CD14-positive monocyte (primary cell): ENCODE measurements around the gene LRP2BP. TPM values are rescaled to one million over a fixed set of nuclear protein-coding genes. Genes with fewer than 3 reads are reported as not detected.

ENCODE experiments used
- DNase-seq, 3 donors: peaks; one replicate each; pipeline ENCODE4 v3.0.0-alpha.2; 2011 to 2022
- H2AFZ ChIP-seq: 2 replicates; pipeline ENCODE4 v1.6.0; 2012; ENCODE audit warnings: mild to moderate bottlenecking, low read depth, low read length, inconsistent platforms; ENCODE audit not compliant: insufficient read depth, poor library complexity, severe bottlenecking
- H3K27ac ChIP-seq, 2 donors: 1 replicate in 1 of 2; 2 replicates in 1 of 2; pipeline ENCODE4 v1.5.1; 2012 to 2013; ENCODE audit warnings: low read length in 2 of 2, control low read depth in 1 of 2, inconsistent platforms in 1 of 2, low read depth in 1 of 2, mild to moderate bottlenecking in 1 of 2
- H3K27me3 ChIP-seq, 2 donors: one replicate each; pipeline versions ENCODE4 v1.6.0 to v1.6.1; 2011 to 2013; ENCODE audit warnings: low read length in 2 of 2; ENCODE audit not compliant: control insufficient read depth in 2 of 2, insufficient read depth in 2 of 2
- H3K36me3 ChIP-seq, 2 donors: replicated peaks in 1 of 2; 1 replicate in 1 of 2; 2 replicates in 1 of 2; pipeline versions ENCODE4 v1.5.1 to v1.6.1; 2012 to 2013; ENCODE audit warnings: low read length in 2 of 2, control low read depth in 1 of 2, inconsistent platforms in 1 of 2, mild to moderate bottlenecking in 1 of 2; ENCODE audit not compliant: insufficient read depth in 2 of 2, control insufficient read depth in 1 of 2
- H3K4me1 ChIP-seq, 2 donors: 1 replicate in 1 of 2; 2 replicates in 1 of 2; pipeline versions ENCODE4 v1.5.1 to v1.6.1; 2012 to 2013; ENCODE audit warnings: low read length in 2 of 2, control low read depth in 1 of 2, inconsistent platforms in 1 of 2, mild to moderate bottlenecking in 1 of 2, moderate library complexity in 1 of 2; ENCODE audit not compliant: insufficient read depth in 2 of 2, control insufficient read depth in 1 of 2
- H3K4me2 ChIP-seq: replicated peaks from 2 replicates; pipeline ENCODE3; 2012; ENCODE audit warnings: low read length, moderate library complexity, mild to moderate bottlenecking; ENCODE audit not compliant: poor library complexity, severe bottlenecking; ENCODE audit errors: extremely low read depth
- H3K4me3 ChIP-seq, 3 experiments: fragments of 200-600 bp in 1 of 3; sonication (generic) in 1 of 3; replicated peaks in 1 of 3; 1 replicate in 2 of 3; 2 replicates in 1 of 3; pipeline ENCODE4 v1.5.1; 2011 to 2013; ENCODE audit warnings: low read length in 3 of 3, mild to moderate bottlenecking in 3 of 3, control low read depth in 2 of 3, low read depth in 2 of 3, inconsistent platforms in 1 of 3, moderate library complexity in 1 of 3
- H3K79me2 ChIP-seq: 2 replicates; pipeline ENCODE4 v1.6.0; 2012; ENCODE audit warnings: mild to moderate bottlenecking, control low read depth, inconsistent platforms, low read length, moderate library complexity; ENCODE audit not compliant: insufficient read depth
- H3K9ac ChIP-seq: 2 replicates; pipeline ENCODE4 v1.6.0; 2017; ENCODE audit warnings: low read length, mild to moderate bottlenecking; ENCODE audit not compliant: insufficient read depth, poor library complexity, severe bottlenecking
- H3K9me3 ChIP-seq, 2 donors: replicated peaks in 1 of 2; 1 replicate in 1 of 2; 2 replicates in 1 of 2; pipeline versions ENCODE4 v1.5.1 to v1.6.1; 2012 to 2013; ENCODE audit warnings: low read length in 2 of 2, control low read depth in 1 of 2; ENCODE audit not compliant: control insufficient read depth in 1 of 2, insufficient read depth in 1 of 2
- H4K20me1 ChIP-seq: 2 replicates; pipeline ENCODE4 v1.6.0; 2012; ENCODE audit warnings: mild to moderate bottlenecking, low read length, control low read depth, moderate library complexity; ENCODE audit not compliant: insufficient read depth
- H3K27ac Mint-ChIP-seq, 7 donors: one replicate each; pipeline ENCODE4 v1.8.0; 2020; ENCODE audit warnings: mild to moderate bottlenecking in 7 of 7, mixed read lengths in 7 of 7, moderate library complexity in 6 of 7, inconsistent platforms in 2 of 7
- H3K27me3 Mint-ChIP-seq, 3 donors: one replicate each; pipeline ENCODE4 v1.8.0; 2021 to 2022; ENCODE audit warnings: low read depth in 3 of 3, mild to moderate bottlenecking in 3 of 3, mixed read lengths in 3 of 3, moderate library complexity in 3 of 3, inconsistent platforms in 1 of 3
- H3K36me3 Mint-ChIP-seq, 2 donors: one replicate each; pipeline ENCODE4 v1.8.0; 2020; ENCODE audit warnings: mixed read lengths in 2 of 2, inconsistent platforms in 1 of 2, mild to moderate bottlenecking in 1 of 2
- H3K4me1 Mint-ChIP-seq: one replicate; pipeline ENCODE4 v1.8.0; 2020; ENCODE audit warnings: mild to moderate bottlenecking, mixed read lengths
- H3K4me3 Mint-ChIP-seq, 2 donors: one replicate each; pipeline ENCODE4 v1.8.0; 2020; ENCODE audit warnings: mild to moderate bottlenecking in 2 of 2, mixed read lengths in 2 of 2, moderate library complexity in 1 of 2
- H3K9me3 Mint-ChIP-seq, 7 donors: one replicate each; pipeline ENCODE4 v1.8.0; 2020 to 2022; ENCODE audit warnings: mixed read lengths in 7 of 7, mild to moderate bottlenecking in 6 of 7, moderate library complexity in 6 of 7, inconsistent platforms in 2 of 7
- WGBS: methylation state at CpG from one replicate; pipeline ENCODE4 v1.1.5; 2013; ENCODE audit warnings: missing lambda C conversion rate; ENCODE audit not compliant: insufficient coverage; 5-methylcytosine and 5-hydroxymethylcytosine counted together
- intact Hi-C, 2 donors: fragments of 100-400 bp; cut with micrococcal nuclease; formaldehyde crosslinking; loops; one replicate each; pipeline versions ENCODE4 v1.15.0 to v1.15.1; 2023
- polyA plus RNA-seq, 3 donors: library from polyadenylated mRNA; depleted of rRNA in 1 of 3; unstranded in 2 of 3; stranded (reverse) in 1 of 3; fragments of 300-500 nt in 2 of 3; fragments of >200 nt in 1 of 3; fragmentation: Illumina TruSeq in 2 of 3; gene quantifications; 1 replicate in 2 of 3; 2 replicates in 1 of 3; pipeline ENCODE4 v1.2.3, GENCODE V29; 2012 to 2021
- TF ChIP-seq, protein P1 (sequence below): fragments of 200-600 bp; IDR thresholded peaks from one replicate; pipeline ENCODE4 v1.8.0; 2022; ENCODE audit warnings: antibody characterized with exemption, mild to moderate bottlenecking

LRP2BP gene
- polyA plus RNA-seq, 3 donors, result 0.04 to 0.10 (median 0.09) TPM

DNA sequence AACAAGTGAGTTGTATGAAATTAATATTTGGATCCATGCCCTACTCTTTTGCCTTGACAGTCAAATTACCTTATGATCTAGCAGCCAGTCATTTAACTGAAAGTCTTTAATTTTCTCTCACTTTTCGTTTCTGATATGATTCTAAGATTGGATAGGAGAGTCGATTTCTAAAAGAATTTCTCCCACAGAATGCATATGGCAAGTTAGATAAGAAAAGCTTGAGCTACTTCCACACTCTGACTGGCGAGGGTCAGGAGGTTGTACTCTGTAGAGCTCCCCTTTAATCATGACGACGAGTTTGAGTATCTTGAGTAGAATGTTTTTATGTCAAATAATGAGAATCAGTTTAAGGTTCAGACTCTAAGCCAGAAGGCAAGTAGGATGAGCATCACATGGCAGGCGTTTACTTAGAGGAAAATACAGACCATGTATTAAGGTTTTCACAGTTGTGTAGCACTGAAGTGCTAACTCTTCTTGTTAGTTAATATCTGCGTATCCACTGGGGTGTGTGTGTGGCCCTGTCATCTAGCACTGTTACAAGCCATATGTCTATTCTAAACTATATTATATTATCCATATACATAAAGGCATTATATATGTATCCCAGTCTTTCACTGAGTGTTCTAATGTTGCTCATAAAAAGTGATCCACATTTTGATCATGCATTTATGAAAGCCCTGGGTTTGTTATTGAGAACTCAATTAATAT lies 37.8 kb downstream of the LRP2BP start:
- WGBS, result 100% methylated on average over 1 of the region's 7 CpGs
- Histone ChIP-seq H3K9me3 (no peaks in the 10 kb centered on the region), H3K4me3 (no peak overlapping the region), H3K27ac (no peak overlapping the region), H2AFZ (no peak overlapping the region), H3K9ac (no peak overlapping the region), H3K27me3 (no peaks in the 10 kb centered on the region), H4K20me1 (no peaks in the 10 kb centered on the region), H3K4me2 (no peak overlapping the region), H3K36me3 (no peaks in the 10 kb centered on the region), H3K4me1 (no peaks in the 10 kb centered on the region), H3K79me2 (no peaks in the 10 kb centered on the region)
- Mint-ChIP-seq H3K9me3 (peaks cover 0 to 2% (median 0%) of the 10 kb centered on the region in 7 donors), H3K27me3 (peaks cover 0 to 3% (median 3%) of the 10 kb centered on the region in 3 donors), H3K4me3 (no peak overlapping the region), H3K27ac (no peak overlapping the region), H3K36me3 (no peaks in the 10 kb centered on the region), H3K4me1 (no peaks in the 10 kb centered on the region)
- intact Hi-C loops, result no loop called here
- no peak for DNase-seq
- TF ChIP-seq, protein P1, sequence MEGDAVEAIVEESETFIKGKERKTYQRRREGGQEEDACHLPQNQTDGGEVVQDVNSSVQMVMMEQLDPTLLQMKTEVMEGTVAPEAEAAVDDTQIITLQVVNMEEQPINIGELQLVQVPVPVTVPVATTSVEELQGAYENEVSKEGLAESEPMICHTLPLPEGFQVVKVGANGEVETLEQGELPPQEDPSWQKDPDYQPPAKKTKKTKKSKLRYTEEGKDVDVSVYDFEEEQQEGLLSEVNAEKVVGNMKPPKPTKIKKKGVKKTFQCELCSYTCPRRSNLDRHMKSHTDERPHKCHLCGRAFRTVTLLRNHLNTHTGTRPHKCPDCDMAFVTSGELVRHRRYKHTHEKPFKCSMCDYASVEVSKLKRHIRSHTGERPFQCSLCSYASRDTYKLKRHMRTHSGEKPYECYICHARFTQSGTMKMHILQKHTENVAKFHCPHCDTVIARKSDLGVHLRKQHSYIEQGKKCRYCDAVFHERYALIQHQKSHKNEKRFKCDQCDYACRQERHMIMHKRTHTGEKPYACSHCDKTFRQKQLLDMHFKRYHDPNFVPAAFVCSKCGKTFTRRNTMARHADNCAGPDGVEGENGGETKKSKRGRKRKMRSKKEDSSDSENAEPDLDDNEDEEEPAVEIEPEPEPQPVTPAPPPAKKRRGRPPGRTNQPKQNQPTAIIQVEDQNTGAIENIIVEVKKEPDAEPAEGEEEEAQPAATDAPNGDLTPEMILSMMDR, result no peak

DNA sequence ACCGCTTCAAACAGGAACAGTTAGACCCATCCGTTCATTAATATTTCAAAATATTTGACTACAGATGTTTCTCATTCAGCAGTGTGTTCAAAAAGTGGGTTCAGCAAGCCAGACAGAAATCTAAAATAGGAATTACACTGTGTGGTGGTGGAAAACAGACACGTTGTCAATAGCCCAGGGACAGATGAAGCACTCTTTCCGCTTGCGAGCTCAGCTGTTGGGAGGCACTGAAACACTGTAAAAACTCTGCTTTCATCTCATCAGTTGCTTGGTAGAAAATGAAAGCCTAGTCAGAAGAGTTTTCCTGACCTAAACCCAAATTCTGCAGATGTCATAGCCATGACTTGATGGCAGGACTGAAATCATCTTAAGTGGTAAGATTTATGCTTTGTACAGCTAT lies 38.5 kb downstream of the LRP2BP start:
- no peak overlapping the region for H3K27ac ChIP-seq
- no peak overlapping the region for H3K4me3 ChIP-seq
- TF ChIP-seq, protein P1, result no peak
- H3K4me1 ChIP-seq, result no peaks in the 10 kb centered on the region
- 93% methylated on average over 3 of the region's 5 CpGs for WGBS
- Mint-ChIP-seq H3K9me3 (peaks cover 0 to 2% (median 0%) of the 10 kb centered on the region in 7 donors), H3K4me3 (no peak overlapping the region), H3K27me3 (peaks cover 0 to 4% (median 3%) of the 10 kb centered on the region in 3 donors), H3K4me1 (no peaks in the 10 kb centered on the region), H3K27ac (no peak overlapping the region), H3K36me3 (no peaks in the 10 kb centered on the region)
- no peaks in the 10 kb centered on the region for H3K27me3 ChIP-seq
- intact Hi-C loops, result no loop called here
- H3K9me3 ChIP-seq, result no peaks in the 10 kb centered on the region
- no peaks in the 10 kb centered on the region for H3K36me3 ChIP-seq
- H3K4me2 ChIP-seq, result no peak overlapping the region
- no peak overlapping the region for H3K9ac ChIP-seq
- DNase-seq, result no peak
- H2AFZ ChIP-seq, result no peak overlapping the region
- no peaks in the 10 kb centered on the region for H4K20me1 ChIP-seq
- no peaks in the 10 kb centered on the region for H3K79me2 ChIP-seq
